HepG2 (cell line): ENCODE data around the gene CERS1. TPM values are rescaled to one million over a fixed set of nuclear protein-coding genes. Genes with fewer than 3 reads are reported as not detected.

Experiments
- ATAC-seq: fragments of 200-7000 bp; cut with Tn5 transposase; 3 replicates; pipeline ENCODE4 v1.9.1; 2020; ENCODE audit warnings: mild to moderate bottlenecking, moderate library complexity
- BruUV-seq: library from RNA; stranded (reverse); fragments of 400-500 nt; replicated peaks from 2 replicates; lab custom pipeline; 2021; lab: Mats Ljungman, UMichigan
- CTCF ChIA-PET: fragments of 300-600 bp; formaldehyde crosslinking; extraction: SDS; loops from one replicate; lab custom pipeline; 2021; ENCODE audit warnings: low total read pairs, inconsistent platforms, low intra/inter-chr PET ratio; lab: Yijun Ruan, JAX
- POLR2A ChIA-PET: fragments of 350-600 bp; sonication (Branson Sonifier 250); formaldehyde crosslinking; loops from one replicate; lab custom pipeline; 2020; ENCODE audit warnings: antibody characterized with exemption, inconsistent platforms; lab: Yijun Ruan, JAX
- DNase-seq: peaks from one replicate; pipeline ENCODE4 v3.0.0-alpha.2; 2015; ENCODE audit warnings: low spot score
- FAIRE-seq: peaks from 3 replicates; lab custom pipeline; 2011; peaks lifted over from hg19 to GRCh38; lab: Jason Lieb, UNC
- H2AFZ ChIP-seq: one replicate; pipeline ENCODE4 v1.6.1; 2011; ENCODE audit warnings: low read length, inconsistent platforms
- H3K27ac ChIP-seq: fragments of 300-600 bp; 3 replicates; pipeline ENCODE4 v1.8.0; 2011; ENCODE audit warnings: mixed run types, mild to moderate bottlenecking, mixed read lengths, low read length, inconsistent platforms; ENCODE audit not compliant: insufficient read depth; ENCODE audit errors: extremely low read length
- H3K27me3 ChIP-seq, 2 experiments: fragments of 200-600 bp in 1 of 2; 2 replicates in 1 of 2; 3 replicates in 1 of 2; pipeline versions ENCODE4 v1.6.0 to v1.8.0; 2011; ENCODE audit warnings: low read length in 2 of 2, mild to moderate bottlenecking in 2 of 2, moderate library complexity in 2 of 2, inconsistent platforms in 1 of 2; ENCODE audit not compliant: insufficient read depth in 2 of 2, control insufficient read depth in 1 of 2
- H3K36me3 ChIP-seq, 2 experiments: fragments of 200-600 bp in 1 of 2; replicated peaks in 1 of 2; 2 replicates in 1 of 2; 3 replicates in 1 of 2; pipeline versions ENCODE4 v1.5.1 to v1.8.0; 2011; ENCODE audit warnings: low read length in 2 of 2, inconsistent platforms in 1 of 2; ENCODE audit not compliant: insufficient read depth in 2 of 2, control insufficient read depth in 1 of 2
- H3K4me1 ChIP-seq: 2 replicates; pipeline ENCODE4 v1.5.1; 2012; ENCODE audit warnings: low read length, inconsistent platforms; ENCODE audit not compliant: insufficient read depth
- H3K4me2 ChIP-seq: 2 replicates; pipeline ENCODE4 v1.6.0; 2011; ENCODE audit warnings: low read depth, low read length, inconsistent platforms
- H3K4me3 ChIP-seq, 3 experiments: fragments of 200-600 bp in 1 of 3; sonication (generic), shearing (Covaris generic) in 1 of 3; replicated peaks in 1 of 3; 2 replicates each; pipeline ENCODE4 v1.5.1; 2011 to 2016; ENCODE audit warnings: low read length in 3 of 3, inconsistent platforms in 2 of 3, low read depth in 2 of 3, mild to moderate bottlenecking in 2 of 3, control low read depth in 1 of 3, mixed read lengths in 1 of 3; ENCODE audit not compliant: insufficient read depth in 1 of 3
- H3K79me2 ChIP-seq: one replicate; pipeline ENCODE4 v1.6.1; 2011; ENCODE audit warnings: low read length, inconsistent platforms; ENCODE audit not compliant: insufficient read depth
- H3K9ac ChIP-seq: 2 replicates; pipeline ENCODE4 v1.6.0; 2011; ENCODE audit warnings: mild to moderate bottlenecking, low read depth, low read length, inconsistent platforms; ENCODE audit not compliant: insufficient read depth
- H3K9me3 ChIP-seq: 2 replicates; pipeline ENCODE4 v1.5.1; 2012; ENCODE audit warnings: mild to moderate bottlenecking, low read length
- H4K20me1 ChIP-seq: 2 replicates; pipeline ENCODE4 v1.6.0; 2011; ENCODE audit warnings: inconsistent platforms, mild to moderate bottlenecking, low read length, moderate library complexity; ENCODE audit not compliant: insufficient read depth
- HDAC1 ChIP-seq: sonication (generic); formaldehyde crosslinking; IDR thresholded peaks from 2 replicates; pipeline ENCODE4 v1.5.1; 2020; ENCODE audit warnings: mild to moderate bottlenecking, missing genetic modification reagents
- HOMEZ ChIP-seq: IDR thresholded peaks from 2 replicates; pipeline ENCODE4 v1.6.1; 2016; ENCODE audit warnings: low read depth
- HOXA3 ChIP-seq: sonication (generic); formaldehyde crosslinking; IDR thresholded peaks from 2 replicates; pipeline ENCODE4 v1.5.0; 2020; ENCODE audit warnings: missing genetic modification reagents
- HOXA5 ChIP-seq: sonication (generic); formaldehyde crosslinking; IDR thresholded peaks from 2 replicates; pipeline ENCODE4 v1.4.0; 2020; ENCODE audit warnings: missing genetic modification reagents
- MAFF ChIP-seq: IDR thresholded peaks from 2 replicates; pipeline ENCODE4 v1.6.1; 2011; ENCODE audit warnings: low read depth, low read length, improper control_type of control experiment
- MEIS1 ChIP-seq: sonication (generic); formaldehyde crosslinking; IDR thresholded peaks from 2 replicates; pipeline ENCODE4 v1.9.0; 2021; ENCODE audit warnings: mild to moderate bottlenecking, missing genetic modification reagents, moderate library complexity, borderline replicate concordance
- MXD1 ChIP-seq: sonication (generic); formaldehyde crosslinking; IDR thresholded peaks from 2 replicates; pipeline ENCODE4 v1.4.0; 2020; ENCODE audit warnings: mild to moderate bottlenecking, missing genetic modification reagents
- PCBP1 ChIP-seq: fragments of 200-400 bp; formaldehyde crosslinking; IDR thresholded peaks from 2 replicates; pipeline ENCODE4 v1.6.1; 2017; ENCODE audit warnings: mild to moderate bottlenecking, low read depth, low read length, borderline replicate concordance
- PHF8 ChIP-seq: sonication (generic); formaldehyde crosslinking; IDR thresholded peaks from 2 replicates; pipeline ENCODE4 v1.5.0; 2020; ENCODE audit warnings: missing genetic modification reagents
- RFX3 ChIP-seq: IDR thresholded peaks from 2 replicates; pipeline ENCODE4 v1.6.1; 2016; ENCODE audit warnings: missing biosample characterization, missing genetic modification reagents
- SP5 ChIP-seq: IDR thresholded peaks from 2 replicates; pipeline ENCODE4 v1.6.1; 2016; ENCODE audit warnings: low read depth, borderline replicate concordance
- ZBTB46 ChIP-seq: sonication (generic); formaldehyde crosslinking; IDR thresholded peaks from 2 replicates; pipeline ENCODE4 v1.4.0; 2020; ENCODE audit warnings: mild to moderate bottlenecking, missing genetic modification reagents, borderline replicate concordance
- ZFP41 ChIP-seq: sonication (generic); formaldehyde crosslinking; IDR thresholded peaks from 2 replicates; pipeline ENCODE4 v1.4.0; 2020; ENCODE audit warnings: mild to moderate bottlenecking, missing genetic modification reagents, borderline replicate concordance
- ZNF451 ChIP-seq: sonication (generic); formaldehyde crosslinking; IDR thresholded peaks from 2 replicates; pipeline ENCODE4 v1.5.0; 2020; ENCODE audit warnings: mild to moderate bottlenecking, missing genetic modification reagents
- ZNF646 ChIP-seq: sonication (generic); formaldehyde crosslinking; IDR thresholded peaks from 2 replicates; pipeline ENCODE4 v1.9.0; 2021; ENCODE audit warnings: mild to moderate bottlenecking, missing genetic modification reagents
- ZNF737 ChIP-seq: sonication (generic); formaldehyde crosslinking; IDR thresholded peaks from 2 replicates; pipeline ENCODE4 v1.5.0; 2020; ENCODE audit warnings: missing genetic modification reagents, mild to moderate bottlenecking, borderline replicate concordance
- WGBS: methylation state at CpG from one replicate; pipeline ENCODE4 v1.1.6; 2017; ENCODE audit warnings: low lambda C conversion rate; 5-methylcytosine and 5-hydroxymethylcytosine counted together
- in situ Hi-C: cut with HindIII; loops from 2 replicates; pipeline ENCODE4 v1.10.0; 2017; ENCODE audit warnings: low pct_unique_long_range_greater_than_20kb; ENCODE audit not compliant: extremely low pct_ligation_motif_present
- intact Hi-C: fragments of 100-400 bp; cut with micrococcal nuclease; formaldehyde crosslinking; loops from one replicate; pipeline ENCODE4 v1.10.0; 2022; ENCODE audit not compliant: unreplicated experiment
- polyA plus RNA-seq, 8 experiments: library from polyadenylated mRNA; depleted of rRNA in 3 of 8; stranded (reverse) in 7 of 8; unstranded in 1 of 8; fragments of >200 nt; fragmentation: Illumina TruSeq in 4 of 8; extraction: Trizol in 4 of 8; gene quantifications; 2 replicates each; pipeline versions ENCODE4 v1.2.1 to v1.2.3, GENCODE V29; 2011 to 2016; ENCODE audit warnings: low read depth in 4 of 8, missing spikeins in 1 of 8, mixed read lengths in 1 of 8; ENCODE audit not compliant: insufficient read depth in 1 of 8
- total RNA-seq, 5 experiments: library from RNA; depleted of rRNA; stranded (reverse); fragments of >200 nt; fragmentation: Illumina TruSeq; extraction: Trizol; gene quantifications; 2 replicates each; pipeline ENCODE4 v1.2.3, GENCODE V29; 2016; ENCODE audit warnings: low read depth in 1 of 5

CERS1 gene
- total and polyA plus RNA-seq, 2 of the 13 experiments (the other 11 are each of a cell fraction or from before 2014, with no cell fraction given) = 4.6 to 9.8 TPM

GRCh38 chr19:18881491-18881890 is 14.5 kb downstream of the CERS1 start:
- Histone ChIP-seq H3K36me3 (peaks cover 2 to 5% of the 10 kb centered on the region in 2 experiments; a peak in 1 of 5 replicates), H3K4me1 (no peaks in the 10 kb centered on the region), H3K4me2 (no peak overlapping the region), H3K27me3 (no peaks in the 10 kb centered on the region), H3K9me3 (no peaks in the 10 kb centered on the region), H3K4me3 (no peak overlapping the region), H2AFZ (no peak overlapping the region), H3K9ac (no peak overlapping the region), H3K79me2 (no peaks in the 10 kb centered on the region), H3K27ac (no peak overlapping the region), H4K20me1 (no peaks in the 10 kb centered on the region)
- POLR2A ChIA-PET = no interaction called here
- ATAC-seq (no peak), FAIRE-seq (no peak), DNase-seq (no peak)
- in situ Hi-C loops = no loop called here
- intact Hi-C loops = no loop called here
- 95% methylated on average over 7 of the region's 7 CpGs for WGBS
- no TSS peak for BruUV-seq
- TF ChIP-seq SP5 (CRISPR knock-in tag) (no peak), MEIS1 (CRISPR knock-in tag) (no peak), ZNF737 (no peak), PCBP1 (no peak), PHF8 (no peak), HOXA3 (no peak), ZBTB46 (CRISPR knock-in tag) (no peak), ZFP41 (CRISPR knock-in tag) (no peak), ZNF451 (no peak), ZNF646 (CRISPR knock-in tag) (no peak), MAFF (no peak), HDAC1 (CRISPR knock-in tag) (no peak), RFX3 (CRISPR knock-in tag) (no peak), HOMEZ (CRISPR knock-in tag) (no peak), MXD1 (CRISPR knock-in tag) (no peak), HOXA5 (CRISPR knock-in tag) (no peak)
- CTCF ChIA-PET = no interaction called here
